Common myeloid progenitor, CD34-positive (primary cell): ENCODE results near the gene COIL.
A peak's percentile ranks its signal among the peaks of the same experiment; 100 is the strongest.

Experiments used
- CTCF ChIA-PET: fragments of 350-600 bp; sonication (Branson Sonifier 250); formaldehyde crosslinking; loops from one replicate; lab custom pipeline; 2021; ENCODE audit warnings: antibody characterized with exemption; lab: Charles Lee
- POLR2A ChIA-PET: fragments of 350-600 bp; sonication (Branson Sonifier 250); formaldehyde crosslinking; loops from one replicate; lab custom pipeline; 2021; ENCODE audit warnings: antibody characterized with exemption; lab: Charles Lee
- DNase-seq, 3 donors: peaks; one replicate each; pipeline versions ENCODE4 v3.0.0 to v3.0.0-alpha.2; 2013
- H3K27ac ChIP-seq, 2 experiments: 1 replicate in 1 of 2; 2 replicates in 1 of 2; pipeline ENCODE4 v1.7.0; 2013; ENCODE audit warnings: inconsistent platforms in 2 of 2, low read length in 2 of 2, mild to moderate bottlenecking in 2 of 2, low read depth in 1 of 2, moderate library complexity in 1 of 2; ENCODE audit not compliant: severe bottlenecking in 2 of 2, insufficient read depth in 1 of 2, poor library complexity in 1 of 2
- H3K27me3 ChIP-seq, 5 experiments: replicated peaks in 2 of 5; 1 replicate in 3 of 5; 2 replicates in 2 of 5; pipeline versions ENCODE4 v1.6.1 to v1.7.0; 2013; ENCODE audit warnings: low read length in 4 of 5, mild to moderate bottlenecking in 2 of 5, moderate library complexity in 2 of 5, inconsistent platforms in 1 of 5; ENCODE audit not compliant: insufficient read depth in 5 of 5, control insufficient read depth in 4 of 5
- H3K36me3 ChIP-seq, 4 experiments: 1 replicate in 2 of 4; 2 replicates in 2 of 4; pipeline versions ENCODE4 v1.6.1 to v1.7.0; 2013; ENCODE audit warnings: low read length in 3 of 4, control low read depth in 1 of 4, mild to moderate bottlenecking in 1 of 4; ENCODE audit not compliant: control insufficient read depth in 4 of 4, insufficient read depth in 4 of 4
- H3K4me1 ChIP-seq, 4 experiments: 1 replicate in 3 of 4; 2 replicates in 1 of 4; pipeline versions ENCODE4 v1.6.1 to v1.7.1; 2013; ENCODE audit warnings: low read length in 3 of 4, mild to moderate bottlenecking in 3 of 4, control low read depth in 1 of 4, inconsistent platforms in 1 of 4, moderate library complexity in 1 of 4; ENCODE audit not compliant: control insufficient read depth in 4 of 4, insufficient read depth in 4 of 4; ENCODE audit errors: control extremely low read depth in 1 of 4
- H3K4me3 ChIP-seq, 7 experiments: 1 replicate in 4 of 7; 2 replicates in 3 of 7; pipeline versions ENCODE4 v1.5.1 to v1.7.0; 2013; ENCODE audit warnings: mild to moderate bottlenecking in 7 of 7, low read length in 6 of 7, moderate library complexity in 6 of 7, inconsistent platforms in 2 of 7, low read depth in 2 of 7, control low read depth in 1 of 7; ENCODE audit not compliant: insufficient read depth in 4 of 7, control insufficient read depth in 1 of 7; ENCODE audit errors: extremely low read depth in 1 of 7
- H3K9me3 ChIP-seq, 5 experiments: 1 replicate in 4 of 5; 2 replicates in 1 of 5; pipeline versions ENCODE4 v1.6.1 to v1.7.1; 2013; ENCODE audit warnings: low read length in 4 of 5, mild to moderate bottlenecking in 2 of 5, inconsistent platforms in 1 of 5, low read depth in 1 of 5, moderate library complexity in 1 of 5; ENCODE audit not compliant: control insufficient read depth in 4 of 5, insufficient read depth in 2 of 5; ENCODE audit errors: control extremely low read depth in 1 of 5
- WGBS: methylation state at CpG from one replicate; pipeline ENCODE4 v1.1.5; 2013; ENCODE audit not compliant: insufficient coverage; 5-methylcytosine and 5-hydroxymethylcytosine counted together

The COIL gene

GRCh38 chr17:56912105-56912999, 48.5 kb downstream of the COIL start:
- DNase-seq, result no peak
- H3K4me1 ChIP-seq, result peaks cover 22 to 74% (median 55%) of the 10 kb centered on the region in 4 experiments
- peak overlapping the region; percentile 24 to 97 (median 90) for H3K4me3 ChIP-seq
- peaks cover 2 to 22% (median 6%) of the 10 kb centered on the region in 4 experiments for H3K36me3 ChIP-seq
- ChIA-PET CTCF (interaction anchor here (1.0 kb wide), 2 partner anchors 17 to 21 kb away, joined by 3 read pairs; no protein-coding TSS in a partner anchor), POLR2A (interaction anchor here (0.7 to 1.7 kb wide), 2 partner anchors 10 to 1194 kb away, joined by 3 to 9 read pairs; no protein-coding TSS in a partner anchor)
- peaks cover 0 to 3% (median 0%) of the 10 kb centered on the region in 5 experiments for H3K9me3 ChIP-seq
- peak overlapping the region; percentile 6 to 92 for H3K27ac ChIP-seq
- WGBS, result 72% methylated on average over 16 of the region's 21 CpGs
- no peaks in the 10 kb centered on the region for H3K27me3 ChIP-seq

GRCh38 chr17:56910509-56911235, 50.2 kb downstream of the COIL start:
- CTCF ChIA-PET, result interaction anchor here (1.0 to 1.7 kb wide), 2 partner anchors 15 to 26 kb away, joined by 3 to 5 read pairs; no protein-coding TSS in a partner anchor
- peaks cover 22 to 69% (median 55%) of the 10 kb centered on the region in 4 experiments for H3K4me1 ChIP-seq
- POLR2A ChIA-PET, result interaction anchor here (1.7 kb wide), 1 partner anchor 8 kb away, joined by 3 read pairs; no protein-coding TSS in a partner anchor
- H3K27me3 ChIP-seq, result no peaks in the 10 kb centered on the region
- no peak for DNase-seq
- 81% methylated on average over 7 of the region's 7 CpGs for WGBS
- H3K27ac ChIP-seq, result peak overlapping the region in 1 of 2 experiments; percentile 39
- peak overlapping the region in 3 of 7 experiments; percentile 31 to 48 (median 38) for H3K4me3 ChIP-seq
- peaks cover 8 to 38% (median 19%) of the 10 kb centered on the region in 4 experiments for H3K36me3 ChIP-seq
- no peaks in the 10 kb centered on the region for H3K9me3 ChIP-seq

- WGBS, result 90% methylated on average over 6 of the region's 6 CpGs
- CTCF ChIA-PET, result interaction anchor here (1.5 to 1.7 kb wide), 2 partner anchors 19 to 27 kb away, joined by 4 to 5 read pairs; no protein-coding TSS in a partner anchor
- H3K9me3 ChIP-seq, result no peaks in the 10 kb centered on the region
- peak overlapping the region in 2 of 7 experiments; percentile 11 to 48 for H3K4me3 ChIP-seq
- DNase-seq, result no peak
- H3K4me1 ChIP-seq, result peaks cover 20 to 62% (median 51%) of the 10 kb centered on the region in 4 experiments
- POLR2A ChIA-PET, result interaction anchor here (0.6 to 0.7 kb wide), 2 partner anchors 8 to 20 kb away, joined by 3 read pairs; no protein-coding TSS in a partner anchor
- peak overlapping the region in 1 of 2 experiments; percentile 55 for H3K27ac ChIP-seq
- H3K27me3 ChIP-seq, result no peaks in the 10 kb centered on the region
- peaks cover 8 to 44% (median 23%) of the 10 kb centered on the region in 4 experiments for H3K36me3 ChIP-seq
Measured at GRCh38 chr17:56909742-56910508, 50.9 kb downstream of the COIL start.

GRCh38 chr17:56908001-56908542, 52.8 kb downstream of the COIL start:
- peak; percentile 33 to 76 (median 65) for DNase-seq
- Histone ChIP-seq H3K9me3 (peaks cover 0 to 6% (median 0%) of the 10 kb centered on the region in 5 experiments), H3K27me3 (no peaks in the 10 kb centered on the region), H3K27ac (peak overlapping the region in 1 of 2 experiments; percentile 55), H3K4me1 (peaks cover 20 to 49% (median 44%) of the 10 kb centered on the region in 4 experiments), H3K36me3 (peaks cover 22 to 61% (median 40%) of the 10 kb centered on the region in 4 experiments), H3K4me3 (peak overlapping the region in 1 of 7 experiments; percentile 20)
- 24% methylated on average over 5 of the region's 9 CpGs for WGBS
- CTCF ChIA-PET, result interaction anchor here (1.2 kb wide), 1 partner anchor 15 kb away, joined by 5 read pairs; no protein-coding TSS in a partner anchor
- POLR2A ChIA-PET, result no interaction called here

GRCh38 chr17:56903560-56903959, 57.3 kb downstream of the COIL start:
- 100% methylated on average over 4 of the region's 5 CpGs for whole genome bisulfite sequencing
- no peak overlapping the region for H3K27ac ChIP-seq
- no peak overlapping the region for H3K4me3 ChIP-seq
- CTCF ChIA-PET, result interaction anchor here (3.0 kb wide), 1 partner anchor 11 kb away, joined by 24 read pairs; no protein-coding TSS in a partner anchor
- H3K9me3 ChIP-seq, result peaks cover 0 to 6% (median 0%) of the 10 kb centered on the region in 5 experiments
- no peak for DNase-seq
- peaks cover 3 to 13% (median 8%) of the 10 kb centered on the region in 4 experiments for H3K4me1 ChIP-seq
- POLR2A ChIA-PET, result interaction anchor here (1.5 kb wide), 1 partner anchor 8 kb away, joined by 3 read pairs; no protein-coding TSS in a partner anchor
- peaks cover 44 to 88% (median 73%) of the 10 kb centered on the region in 4 experiments for H3K36me3 ChIP-seq
- no peaks in the 10 kb centered on the region for H3K27me3 ChIP-seq

GRCh38 chr17:56902348-56902747, 58.5 kb downstream of the COIL start:
- DNase-seq, result no peak
- no peak overlapping the region for H3K4me3 ChIP-seq
- H3K9me3 ChIP-seq, result peaks cover 0 to 6% (median 0%) of the 10 kb centered on the region in 5 experiments
- POLR2A ChIA-PET, result interaction anchor here (1.5 kb wide), 1 partner anchor 9 kb away, joined by 3 read pairs; no protein-coding TSS in a partner anchor
- H3K36me3 ChIP-seq, result peaks cover 42 to 95% (median 77%) of the 10 kb centered on the region in 4 experiments
- CTCF ChIA-PET, result no interaction called here
- peaks cover 0 to 1% (median 0%) of the 10 kb centered on the region in 4 experiments for H3K4me1 ChIP-seq
- no peak overlapping the region for H3K27ac ChIP-seq
- H3K27me3 ChIP-seq, result no peaks in the 10 kb centered on the region
- WGBS, result 96% methylated on average over 4 of the region's 4 CpGs
